A549 (cell line): ENCODE results near the gene IDE.

ENCODE experiments used
- CTCF ChIP-seq: fragments of >200 bp; sonication (Bioruptor Twin); formaldehyde crosslinking; IDR thresholded peaks from 3 replicates; pipeline ENCODE4 v1.5.1; 2016
- POLR2A ChIP-seq: IDR thresholded peaks from 2 replicates; pipeline ENCODE4 v1.6.1; 2012; ENCODE audit warnings: mild to moderate bottlenecking, low read length

GRCh38 chr10:92421550-92421949 is 152.3 kb downstream of the IDE start:
- TF ChIP-seq CTCF (no peak), POLR2A (no peak)
